ENCODE data around the gene PAF1. TPM values are rescaled to one million over a fixed set of nuclear protein-coding genes. Genes with fewer than 3 reads are reported as not detected.

PAF1 gene
- total RNA-seq, 1 donor from 2014 or later: 43.6 TPM

DNA sequence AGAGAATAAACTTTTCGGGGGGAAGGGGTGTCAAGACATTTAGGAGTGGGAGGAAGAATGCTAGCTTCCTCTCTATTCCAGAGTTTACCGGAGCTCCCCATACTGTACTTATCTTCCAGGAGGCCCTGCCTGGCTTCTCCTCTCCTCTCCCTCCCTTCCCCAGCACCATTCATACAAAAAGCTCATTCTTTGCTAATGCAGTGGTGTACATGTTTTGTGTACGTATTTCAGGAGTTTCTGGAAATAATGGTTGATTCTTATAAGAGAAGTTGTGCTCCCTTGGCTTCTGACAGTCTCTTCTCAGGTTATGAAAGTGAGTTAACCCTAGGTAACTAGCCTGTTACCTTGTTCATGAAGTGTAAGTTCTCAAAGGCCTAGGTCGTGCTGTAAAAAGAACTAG is 41.6 kb downstream of the PAF1 start:
- Mint-ChIP-seq H3K27ac (no peak overlapping the region), H3K4me3 (no peak overlapping the region), H3K9me3 (no peaks in the 10 kb centered on the region), H3K4me1 (ENCODE audit: unreplicated experiment) (peaks cover 44% of the 10 kb centered on the region), H3K36me3 (peaks cover 40% of the 10 kb centered on the region), H3K27me3 (no peaks in the 10 kb centered on the region)
- no peak for DNase-seq (ENCODE audit: extremely low spot score, unreplicated experiment)
- TF ChIP-seq, protein P1, sequence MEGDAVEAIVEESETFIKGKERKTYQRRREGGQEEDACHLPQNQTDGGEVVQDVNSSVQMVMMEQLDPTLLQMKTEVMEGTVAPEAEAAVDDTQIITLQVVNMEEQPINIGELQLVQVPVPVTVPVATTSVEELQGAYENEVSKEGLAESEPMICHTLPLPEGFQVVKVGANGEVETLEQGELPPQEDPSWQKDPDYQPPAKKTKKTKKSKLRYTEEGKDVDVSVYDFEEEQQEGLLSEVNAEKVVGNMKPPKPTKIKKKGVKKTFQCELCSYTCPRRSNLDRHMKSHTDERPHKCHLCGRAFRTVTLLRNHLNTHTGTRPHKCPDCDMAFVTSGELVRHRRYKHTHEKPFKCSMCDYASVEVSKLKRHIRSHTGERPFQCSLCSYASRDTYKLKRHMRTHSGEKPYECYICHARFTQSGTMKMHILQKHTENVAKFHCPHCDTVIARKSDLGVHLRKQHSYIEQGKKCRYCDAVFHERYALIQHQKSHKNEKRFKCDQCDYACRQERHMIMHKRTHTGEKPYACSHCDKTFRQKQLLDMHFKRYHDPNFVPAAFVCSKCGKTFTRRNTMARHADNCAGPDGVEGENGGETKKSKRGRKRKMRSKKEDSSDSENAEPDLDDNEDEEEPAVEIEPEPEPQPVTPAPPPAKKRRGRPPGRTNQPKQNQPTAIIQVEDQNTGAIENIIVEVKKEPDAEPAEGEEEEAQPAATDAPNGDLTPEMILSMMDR (conservative IDR thresholded peaks at IDR 0.05): no peak

DNA sequence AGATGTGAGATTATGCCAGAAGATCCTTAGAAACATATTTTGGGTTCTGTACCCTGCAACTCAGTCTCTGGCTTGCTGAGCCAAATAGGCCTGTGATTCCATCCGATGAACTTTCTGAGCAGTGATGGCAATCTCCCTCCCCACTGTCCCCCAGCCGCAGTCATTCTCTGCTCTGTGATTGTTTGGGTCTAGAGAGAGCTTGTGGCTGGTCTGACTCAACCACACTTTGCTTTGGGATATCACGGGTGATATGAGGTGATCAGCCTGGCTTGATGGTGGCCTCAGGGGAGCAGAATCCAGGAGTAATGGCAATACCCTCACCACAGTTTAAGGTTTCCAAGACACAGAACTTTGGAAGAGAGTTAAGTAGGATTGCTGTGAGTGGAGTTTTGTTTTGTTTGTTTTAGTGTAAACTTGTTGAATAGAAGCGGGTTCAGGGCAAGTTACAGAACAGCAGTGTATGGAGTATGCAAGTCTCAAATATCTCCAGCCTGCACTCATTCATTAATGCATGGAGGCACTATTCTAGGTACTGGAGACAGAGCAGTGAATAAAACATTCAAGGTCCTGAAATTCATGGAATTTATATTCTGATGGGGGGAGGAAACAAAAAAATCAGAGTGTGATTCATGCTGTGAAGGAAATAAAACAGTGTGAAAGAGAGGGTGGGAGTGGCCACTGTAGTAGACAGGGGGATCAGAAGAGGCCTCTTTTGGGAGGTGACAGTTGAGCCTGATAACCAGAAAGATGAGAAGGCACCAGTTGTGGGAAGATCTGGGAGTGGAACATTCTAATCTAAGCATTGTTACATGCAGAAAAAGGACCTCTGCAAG is 43.4 kb downstream of the PAF1 start:
- H3K27ac Mint-ChIP-seq: peak overlapping the region; percentile 8
- TF ChIP-seq, protein P1 (conservative IDR thresholded peaks at IDR 0.05): no peak

DNA sequence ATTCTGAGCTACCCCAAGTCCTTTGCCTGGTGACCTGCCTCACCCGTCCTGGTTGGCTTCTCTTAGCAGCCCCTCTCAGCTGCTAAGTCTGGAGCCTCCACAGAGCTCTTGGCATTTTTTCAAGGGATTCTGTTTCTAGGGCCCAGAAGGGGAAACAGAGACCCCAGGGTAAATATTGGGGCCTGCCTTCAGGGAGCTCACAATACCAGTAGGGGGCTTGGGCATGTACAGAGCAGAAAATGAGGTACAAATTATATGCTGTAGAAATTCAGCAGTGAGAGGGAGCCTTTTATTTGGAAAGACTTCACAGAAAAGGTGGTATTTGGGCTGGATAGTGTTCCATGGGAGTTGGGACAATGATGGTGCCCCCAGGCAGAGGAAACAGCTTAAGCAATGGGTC is 45.0 kb downstream of the PAF1 start:
- Mint-ChIP-seq H3K4me1 (ENCODE audit: unreplicated experiment) (peaks cover 59% of the 10 kb centered on the region), H3K36me3 (peaks cover 33% of the 10 kb centered on the region), H3K27ac (peak overlapping the region; percentile 86), H3K27me3 (no peaks in the 10 kb centered on the region), H3K9me3 (no peaks in the 10 kb centered on the region), H3K4me3 (peak overlapping the region; percentile 91)
- TF ChIP-seq, protein P1 (conservative IDR thresholded peaks at IDR 0.05): no peak
- no peak for DNase-seq (ENCODE audit: extremely low spot score, unreplicated experiment)

More for the DNA sequence above, 43.4 kb downstream of the PAF1 start:
- Mint-ChIP-seq H3K27me3 (no peaks in the 10 kb centered on the region), H3K4me3 (no peak overlapping the region), H3K9me3 (no peaks in the 10 kb centered on the region), H3K4me1 (ENCODE audit: unreplicated experiment) (peaks cover 57% of the 10 kb centered on the region), H3K36me3 (peaks cover 39% of the 10 kb centered on the region)
- DNase-seq (ENCODE audit: extremely low spot score, unreplicated experiment): no peak

DNA sequence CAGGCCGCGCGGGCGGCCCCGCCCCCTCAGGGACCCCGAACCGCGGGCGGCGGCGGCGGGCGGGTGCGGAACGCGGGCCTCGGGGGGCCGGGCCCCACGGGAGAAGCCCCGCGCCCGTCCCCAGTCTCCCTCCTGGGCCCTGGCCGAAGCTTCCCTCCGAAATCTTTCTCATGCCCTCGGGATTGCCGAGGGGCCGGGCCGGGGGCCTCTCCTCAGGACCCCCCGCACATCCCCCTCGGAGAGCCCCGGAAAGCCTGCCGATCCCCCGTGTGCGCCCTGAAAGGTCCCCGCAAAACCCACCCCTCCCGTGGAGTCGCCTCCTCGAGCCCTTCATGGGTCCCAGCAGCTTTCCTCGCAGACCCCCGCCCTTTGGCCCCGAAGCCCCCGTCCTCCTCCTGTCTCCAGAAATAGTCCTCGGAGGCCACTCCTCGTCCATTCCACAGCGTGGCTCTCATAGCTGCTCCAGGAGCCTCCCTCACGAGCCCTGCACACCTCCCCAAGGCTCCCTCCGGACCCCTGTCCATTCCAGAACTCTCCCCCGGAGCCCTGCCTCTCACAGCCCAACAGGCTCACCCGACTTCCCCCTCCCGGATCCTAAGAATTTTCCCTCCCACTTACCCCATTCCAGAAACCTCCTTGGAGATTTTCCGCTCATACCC is 48.1 kb downstream of the PAF1 start:
- DNase-seq (ENCODE audit: extremely low spot score, unreplicated experiment): no peak
- peak overlapping the region; percentile 91 for H3K4me3 Mint-ChIP-seq
- no peaks in the 10 kb centered on the region for H3K27me3 Mint-ChIP-seq
- TF ChIP-seq, protein P1 (conservative IDR thresholded peaks at IDR 0.05): no peak
- peaks cover 20% of the 10 kb centered on the region for H3K36me3 Mint-ChIP-seq
- no peaks in the 10 kb centered on the region for H3K9me3 Mint-ChIP-seq
- H3K27ac Mint-ChIP-seq: peak overlapping the region; percentile 86
- H3K4me1 Mint-ChIP-seq (ENCODE audit: unreplicated experiment): peaks cover 56% of the 10 kb centered on the region

DNA sequence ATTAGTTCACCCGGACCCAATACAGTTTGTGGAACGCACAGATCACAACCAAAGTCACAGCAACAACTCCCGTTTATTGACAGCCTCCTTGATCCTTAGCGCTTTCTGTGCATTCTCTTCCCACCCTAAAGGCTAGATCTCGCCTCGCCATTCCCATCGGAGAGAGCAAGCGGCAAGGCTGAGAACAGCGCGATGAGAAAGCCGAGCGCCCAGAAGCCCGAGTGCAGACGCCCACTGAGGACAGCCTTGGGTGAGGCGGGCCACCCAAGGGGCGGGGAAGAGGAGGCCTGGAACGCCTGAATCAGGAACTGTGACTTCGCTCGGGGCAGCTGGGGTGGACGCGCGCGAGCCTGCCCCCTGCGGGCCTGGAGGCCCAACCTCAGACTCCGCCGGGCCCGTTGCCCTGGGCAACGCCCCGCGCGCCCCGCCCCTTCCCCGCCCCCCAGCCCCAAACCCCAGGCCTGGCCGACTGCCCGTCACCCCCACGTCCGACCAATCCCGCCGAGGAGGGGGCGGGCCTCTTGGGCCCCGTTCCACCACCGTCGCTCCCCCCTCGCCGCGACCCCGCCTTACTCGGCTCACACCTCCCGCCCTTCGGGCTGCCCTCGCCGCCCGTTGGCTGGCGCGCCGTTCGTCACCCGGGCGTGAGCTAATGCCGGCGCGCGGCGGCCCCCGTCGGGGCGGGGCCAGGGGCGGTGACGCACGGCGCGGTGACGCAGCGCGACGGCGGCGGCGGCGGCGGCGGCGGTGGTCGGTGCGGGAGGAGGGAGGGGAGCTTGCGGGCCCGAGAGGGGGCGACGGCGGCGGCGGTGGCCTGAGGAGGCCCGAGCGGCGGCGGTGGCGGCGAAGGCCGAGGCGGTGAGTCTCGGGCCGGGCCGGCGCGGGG is 48.9 kb downstream of the PAF1 start, which contains the start of gene SAMD4B:
TSS of gene SAMD4B (plus strand) at position 703 of the 886 bp plus-strand sequence. CDS start 14,473 bp downstream, outside the sequence.
- H3K36me3 Mint-ChIP-seq: peaks cover 16% of the 10 kb centered on the region
- peak within 1 kb of the TSS; percentile 94 for H3K27ac Mint-ChIP-seq
- TF ChIP-seq, protein P1 (conservative IDR thresholded peaks at IDR 0.05): peak; percentile 86
- no peaks in the 10 kb centered on the region for H3K9me3 Mint-ChIP-seq
- peak within 1 kb of the TSS; percentile 96 for H3K4me3 Mint-ChIP-seq
- peaks cover 3% of the 10 kb centered on the region for H3K27me3 Mint-ChIP-seq
- DNase-seq (ENCODE audit: extremely low spot score, unreplicated experiment): peak; percentile 100
- H3K4me1 Mint-ChIP-seq (ENCODE audit: unreplicated experiment): peaks cover 48% of the 10 kb centered on the region

Data from type B pancreatic cell (in vitro differentiated cells).